ENCODE data around the gene NPAS3. TPM values are rescaled to one million over a fixed set of nuclear protein-coding genes. Genes with fewer than 3 reads are reported as not detected.

The NPAS3 gene
- total and polyA plus RNA-seq, 2 of the 8 experiments (the other 6 are each of a cell fraction or from before 2014, with no cell fraction given) = 0.11 to 0.60 TPM

- no peak overlapping the region for H2BK5ac ChIP-seq (ENCODE audit: low read depth, low read length)
- 88% methylated on average over 6 of the region's 6 CpGs; no CpG with 5 or more reads in 1 of the 2 experiments for WGBS, 2 experiments (ENCODE audit: extremely low coverage in 1 of 2, insufficient coverage in 1 of 2, insufficient read length in 1 of 2, insufficient replicate concordance in 2 of 2, low coverage in 1 of 2, low lambda C conversion rate in 2 of 2, missing lambda C conversion rate in 1 of 2)
- no peak overlapping the region for H2BK20ac ChIP-seq (ENCODE audit: low read length)
- H2AK5ac ChIP-seq (ENCODE audit: low read depth, low read length) = no peak overlapping the region
- no peak overlapping the region for H3K4ac ChIP-seq (replicated peaks; ENCODE audit: insufficient read length, low read depth, low read length)
- H3K9ac ChIP-seq (replicated peaks in 1 of 4; ENCODE audit: extremely low read depth in 1 of 4, low read depth in 3 of 4, low read length in 3 of 4) = no peak overlapping the region
- ChIA-PET CTCF (ENCODE audit: partially characterized antibody) (no interaction called here), POLR2A (ENCODE audit: partially characterized antibody) (no interaction called here)
- TF ChIP-seq ASH2L (IDR thresholded peaks at IDR 0.05; ENCODE audit: low read length) (no peak), USF2 (IDR thresholded peaks at IDR 0.05; ENCODE audit: low read length) (no peak), KDM4A (IDR thresholded peaks at IDR 0.05; ENCODE audit: low read depth, low read length, severe bottlenecking) (no peak), BRCA1 (IDR thresholded peaks at IDR 0.05; ENCODE audit: low read depth, low read length) (no peak)
- no peak overlapping the region for H3K18ac ChIP-seq (ENCODE audit: extremely low read depth, low read length)
- H3K56ac ChIP-seq (replicated peaks; ENCODE audit: insufficient read length, low read depth, low read length) = no peak overlapping the region
- H3K9me3 ChIP-seq (ENCODE audit: insufficient read depth in 2 of 2, low read depth in 1 of 2, low read length in 1 of 2) = no peaks in the 10 kb centered on the region
- no peak overlapping the region for H3K4me3 ChIP-seq (ENCODE audit: extremely low read depth in 1 of 4, insufficient read depth in 2 of 4, low read depth in 3 of 4, low read length in 4 of 4)
- H3K36me3 ChIP-seq (ENCODE audit: control insufficient read depth in 2 of 4, insufficient read depth in 4 of 4, low read length in 3 of 4) = no peaks in the 10 kb centered on the region
- H3K79me1 ChIP-seq (ENCODE audit: low read depth, low read length) = no peaks in the 10 kb centered on the region
- no peak overlapping the region for H2BK120ac ChIP-seq (replicated peaks; ENCODE audit: low read depth, low read length)
- no peak for FAIRE-seq
- no peaks in the 10 kb centered on the region for H3K79me2 ChIP-seq (ENCODE audit: control insufficient read depth in 1 of 2, insufficient read depth in 2 of 2, low read length in 2 of 2)
- H3K4me1 ChIP-seq (replicated peaks in 1 of 4; ENCODE audit: control insufficient read depth in 3 of 4, insufficient read depth in 4 of 4, low read length in 3 of 4) = peaks cover 0 to 8% (median under 1%) of the 10 kb centered on the region in 4 experiments; a peak in 2 of 7 replicates
- no peak overlapping the region for H2AFZ ChIP-seq (ENCODE audit: low read length)
- H3K27ac ChIP-seq (ENCODE audit: low read depth, low read length) = no peak overlapping the region
- no peaks in the 10 kb centered on the region for H4K20me1 ChIP-seq (replicated peaks in 1 of 2; ENCODE audit: control insufficient read depth in 1 of 2, insufficient read depth in 2 of 2, low read length in 2 of 2)
- H3K23ac ChIP-seq (ENCODE audit: insufficient read length) = no peak overlapping the region
- no peak for DNase-seq (ENCODE audit: low read depth in 1 of 2, low spot score in 2 of 2)
- H3K23me2 ChIP-seq (ENCODE audit: low read depth, low read length) = no peaks in the 10 kb centered on the region
- no peak overlapping the region for H3K14ac ChIP-seq (ENCODE audit: insufficient read length)
- H4K8ac ChIP-seq (ENCODE audit: extremely low read depth, insufficient read depth, low read length) = no peak overlapping the region
- no peaks in the 10 kb centered on the region for H3K27me3 ChIP-seq (replicated peaks in 1 of 4; ENCODE audit: control insufficient read depth in 3 of 4, extremely low read depth in 1 of 4, insufficient read depth in 3 of 4, low read length in 3 of 4)
- H3K4me2 ChIP-seq (ENCODE audit: insufficient read depth in 1 of 2, low read depth in 2 of 2, low read length in 2 of 2) = no peak overlapping the region
- H4K5ac ChIP-seq (ENCODE audit: insufficient read length, low read depth, low read length) = no peak overlapping the region
- H4K91ac ChIP-seq (replicated peaks; ENCODE audit: insufficient read length, low read length) = no peak overlapping the region
- no peak overlapping the region for H2BK12ac ChIP-seq (ENCODE audit: low read depth, low read length)
- no peak overlapping the region for H2BK15ac ChIP-seq (ENCODE audit: low read length)
These were observed 615.1 kb downstream of the NPAS3 start for GRCh38 chr14:33553706-33554278.

Measured in H1 (cell line).